ENCODE results near the gene PEX12.
A peak's percentile ranks its signal among the peaks of the same experiment; 100 is the strongest.
"Not testable (repeated sequence)": the region's sequence is repeated elsewhere in the genome, so short reads cannot be mapped to it uniquely, and the experiment has no call there.

PEX12 gene

DNA sequence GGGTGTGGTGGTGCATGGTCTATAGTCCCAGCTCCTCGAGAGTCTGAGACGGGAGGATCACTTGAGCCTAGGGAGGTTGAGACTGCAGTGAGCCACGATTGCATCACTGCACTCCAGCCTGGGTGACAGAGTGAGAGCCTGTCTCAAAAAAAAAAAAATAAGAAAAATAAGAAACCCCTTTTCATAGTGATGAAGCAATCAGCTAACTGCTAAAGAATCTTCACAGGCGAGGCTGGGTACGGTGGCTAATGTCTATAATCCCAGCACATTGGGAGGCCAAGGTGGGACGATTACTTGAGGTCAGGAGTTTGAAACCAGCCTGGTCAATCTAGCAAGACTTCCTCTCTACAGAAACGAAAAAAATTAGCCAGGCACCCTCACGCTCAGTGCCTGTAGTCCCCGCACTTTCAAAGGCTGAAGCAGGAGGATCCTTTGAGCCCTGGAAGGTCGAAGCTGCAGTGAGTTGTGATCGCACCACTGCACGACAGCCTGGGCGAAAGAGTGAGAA lies 41.7 kb downstream of the PEX12 start:
- peak; percentile 20 for DNase-seq (ENCODE audit: low read depth)

DNA sequence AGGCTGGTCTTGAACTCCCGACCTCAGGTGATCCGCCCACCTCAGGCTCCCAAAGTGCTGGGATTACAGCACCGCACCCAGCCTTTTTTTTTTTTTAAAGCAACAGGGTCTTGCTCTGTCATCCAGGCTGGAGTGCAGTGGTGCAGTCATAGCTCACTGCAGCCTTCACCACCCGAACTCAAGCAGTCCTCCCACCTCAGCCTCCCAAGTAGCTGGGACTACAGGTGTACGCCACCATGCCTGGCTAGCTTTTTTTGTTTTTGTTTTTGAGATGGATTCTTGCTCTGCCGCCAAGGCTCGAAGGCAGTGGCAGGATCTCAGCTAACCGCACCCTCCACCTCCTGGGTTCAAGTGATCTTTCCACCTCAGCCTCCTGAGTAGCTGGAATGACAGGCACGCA lies 43.0 kb downstream of the PEX12 start:
- DNase-seq (ENCODE audit: low read depth): not testable (repeated sequence)

DNA sequence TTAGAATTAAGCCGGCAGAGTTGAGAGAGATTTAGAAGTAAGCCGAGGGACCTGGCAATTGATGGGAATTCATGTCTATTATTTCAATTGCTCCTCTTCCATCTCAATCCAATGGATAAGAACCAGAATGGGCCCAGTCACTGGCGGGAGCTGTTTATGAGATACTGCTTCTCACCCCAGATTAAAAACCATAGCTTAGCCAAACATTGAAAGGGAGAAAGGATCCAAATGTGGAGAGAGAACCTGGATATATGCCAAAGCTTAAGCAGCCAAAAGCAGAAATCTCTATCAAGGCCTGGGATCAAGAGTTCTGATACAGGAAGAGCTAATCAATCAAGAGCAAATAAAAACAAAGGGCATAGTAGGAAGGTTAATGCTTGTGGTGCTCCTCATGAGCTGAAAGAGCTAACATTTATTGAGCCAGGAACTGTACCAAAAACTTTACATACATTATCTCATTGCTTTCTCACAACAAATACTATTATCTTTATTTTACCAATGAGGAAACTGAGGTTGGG lies 43.7 kb downstream of the PEX12 start:
- no peak for DNase-seq (ENCODE audit: low read depth)

DNA sequence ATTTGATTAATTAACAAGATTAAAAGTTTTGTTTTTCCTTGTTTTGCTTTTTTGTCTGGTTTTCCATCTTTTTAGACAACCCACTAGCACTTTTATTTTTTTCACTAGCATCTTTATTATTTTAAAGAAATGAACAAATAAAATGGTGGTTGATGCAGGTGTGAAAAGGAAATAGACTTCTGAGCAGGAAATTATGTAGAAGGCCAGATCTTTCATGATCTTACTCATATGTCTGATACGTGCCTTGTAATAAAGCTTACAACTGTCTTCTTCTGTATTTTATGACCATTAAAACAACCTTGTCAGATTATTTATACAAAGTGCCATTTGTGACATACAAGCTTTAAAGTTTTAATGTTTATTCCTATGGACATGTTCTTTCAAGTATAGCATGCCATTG lies 47.2 kb downstream of the PEX12 start:
- no peak for DNase-seq (ENCODE audit: low read depth)

DNA sequence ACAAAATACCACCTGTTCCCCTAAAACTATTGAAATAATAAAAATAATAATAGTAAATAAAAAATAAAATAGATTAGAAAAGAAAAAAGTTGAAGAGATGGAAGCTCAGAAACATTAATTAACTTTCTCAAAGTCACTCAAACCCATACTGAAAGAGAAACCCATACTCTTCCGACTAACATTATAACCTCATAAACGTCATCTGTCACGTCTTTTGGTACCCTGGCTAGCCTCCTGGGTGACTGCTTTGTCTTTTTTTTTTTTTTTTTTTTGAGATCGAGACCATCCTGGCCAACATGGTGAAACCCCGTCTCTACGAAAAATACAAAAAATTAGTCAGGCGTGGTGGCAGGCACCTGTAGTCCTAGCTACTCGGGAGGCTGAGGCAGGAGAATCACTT lies 48.5 kb downstream of the PEX12 start:
- no peak for DNase-seq (ENCODE audit: low read depth)

DNA sequence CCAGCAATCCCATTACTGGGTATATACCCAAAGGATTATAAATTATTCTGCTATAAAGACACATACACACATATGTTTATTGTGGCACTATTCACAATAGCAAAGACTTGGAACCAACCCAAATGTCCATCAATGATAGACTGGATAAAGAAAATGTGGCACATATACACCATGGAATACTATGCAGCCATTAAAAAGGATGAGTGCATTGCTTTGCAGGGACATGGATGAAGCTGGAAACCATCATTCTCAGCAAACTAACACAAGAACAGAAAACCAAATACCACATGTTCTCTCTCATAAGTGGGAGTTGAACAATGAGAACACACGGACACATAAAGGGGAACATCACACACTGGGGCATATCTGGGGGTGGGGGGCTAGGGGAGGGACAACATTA lies 49.0 kb downstream of the PEX12 start:
- not testable (repeated sequence) for DNase-seq (ENCODE audit: low read depth)
